Germinal center (tissue), 1 donor: ENCODE measurements around the gene IER2.
"Not testable (repeated sequence)": the region's sequence is repeated elsewhere in the genome, so short reads cannot be mapped to it uniquely, and the experiment has no call there.

Experiments
- DNase-seq: peaks from one replicate; pipeline ENCODE4 v3.0.0; 2012; ENCODE audit warnings: mixed read lengths, low spot score

IER2 gene

DNA sequence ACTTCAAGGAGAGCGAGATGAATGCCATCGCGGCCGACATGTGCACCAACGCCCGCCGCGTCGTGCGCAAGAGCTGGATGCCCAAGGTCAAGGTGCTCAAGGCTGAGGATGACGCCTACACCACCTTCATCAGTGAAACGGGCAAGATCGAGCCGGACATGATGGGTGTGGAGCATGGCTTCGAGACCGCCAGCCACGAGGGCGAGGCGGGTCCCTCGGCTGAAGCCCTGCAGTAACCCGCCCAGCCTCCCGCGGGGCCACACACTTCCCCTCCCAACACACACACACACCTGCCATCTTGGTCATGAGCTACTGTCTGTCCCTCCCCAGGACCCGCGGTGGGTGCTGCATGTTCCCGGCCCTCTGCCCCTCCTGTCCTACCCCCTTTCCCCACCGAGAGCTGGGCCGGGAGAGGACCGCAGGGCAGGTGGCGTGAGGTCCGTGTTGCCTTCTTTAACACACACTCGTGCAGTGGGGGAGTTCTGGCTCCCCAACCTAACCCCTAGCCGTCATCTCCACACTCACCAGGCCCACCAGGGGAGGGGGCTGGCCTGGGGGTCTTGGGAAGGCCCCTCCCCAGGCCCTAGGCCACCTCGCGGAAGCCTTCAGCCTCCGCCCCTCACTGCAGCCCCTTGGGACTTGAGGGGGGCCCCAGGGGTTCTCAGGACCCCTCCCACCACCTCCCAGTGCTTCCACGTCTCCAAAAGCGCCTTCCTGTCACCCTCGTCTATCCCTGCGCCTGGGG lies 11.9 kb upstream of the IER2 start:
- DNase-seq, result no peak

DNA sequence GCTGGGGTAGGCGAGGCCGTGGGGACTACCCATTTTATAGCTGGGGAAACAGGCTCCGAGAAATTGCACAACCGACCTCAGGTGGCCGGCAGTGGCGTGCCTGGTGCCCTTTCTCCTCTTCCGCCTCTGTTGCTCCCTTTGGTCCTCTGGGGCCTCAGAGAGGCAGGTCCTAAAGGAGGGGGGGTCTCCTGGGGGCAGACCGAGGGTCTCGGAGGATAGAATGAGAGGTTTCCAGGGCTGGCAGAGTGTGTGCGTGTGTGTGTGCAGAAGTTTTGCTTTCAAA lies 11.4 kb upstream of the IER2 start:
- DNase-seq, result no peak

DNA sequence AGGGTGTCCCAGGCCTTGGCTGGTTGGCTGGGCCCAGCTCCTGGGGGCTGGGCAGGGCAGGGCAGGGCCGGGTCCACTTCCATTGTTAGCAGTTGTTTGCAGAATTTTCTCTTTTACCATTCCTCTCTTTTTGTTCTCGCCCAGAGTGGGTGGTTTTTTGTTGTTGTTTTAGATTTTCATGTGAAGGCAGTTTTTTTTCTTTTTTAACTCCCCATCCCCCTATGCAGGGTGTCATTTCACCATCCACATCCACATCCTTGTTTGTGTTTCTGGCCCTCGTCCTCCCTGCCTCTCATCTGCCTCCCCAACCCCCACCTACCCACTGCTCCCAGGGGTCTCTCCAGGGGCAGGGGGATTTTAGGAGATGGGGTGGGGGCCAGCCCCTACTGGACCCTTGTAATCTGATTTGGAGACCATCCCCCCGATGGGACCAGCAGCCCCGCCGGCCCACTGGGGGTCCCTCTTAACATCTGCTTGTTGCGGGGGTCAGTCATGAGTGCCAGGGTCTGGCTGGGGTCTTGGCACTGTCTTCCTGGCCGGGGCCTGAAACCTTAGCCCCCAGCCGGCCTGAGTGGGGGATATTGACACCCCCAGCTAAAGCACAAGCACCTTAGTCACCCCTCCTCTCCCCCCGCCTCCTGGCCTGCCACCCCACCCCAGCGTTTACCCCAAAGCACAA lies 10.4 kb upstream of the IER2 start:
- no peak for DNase-seq

DNA sequence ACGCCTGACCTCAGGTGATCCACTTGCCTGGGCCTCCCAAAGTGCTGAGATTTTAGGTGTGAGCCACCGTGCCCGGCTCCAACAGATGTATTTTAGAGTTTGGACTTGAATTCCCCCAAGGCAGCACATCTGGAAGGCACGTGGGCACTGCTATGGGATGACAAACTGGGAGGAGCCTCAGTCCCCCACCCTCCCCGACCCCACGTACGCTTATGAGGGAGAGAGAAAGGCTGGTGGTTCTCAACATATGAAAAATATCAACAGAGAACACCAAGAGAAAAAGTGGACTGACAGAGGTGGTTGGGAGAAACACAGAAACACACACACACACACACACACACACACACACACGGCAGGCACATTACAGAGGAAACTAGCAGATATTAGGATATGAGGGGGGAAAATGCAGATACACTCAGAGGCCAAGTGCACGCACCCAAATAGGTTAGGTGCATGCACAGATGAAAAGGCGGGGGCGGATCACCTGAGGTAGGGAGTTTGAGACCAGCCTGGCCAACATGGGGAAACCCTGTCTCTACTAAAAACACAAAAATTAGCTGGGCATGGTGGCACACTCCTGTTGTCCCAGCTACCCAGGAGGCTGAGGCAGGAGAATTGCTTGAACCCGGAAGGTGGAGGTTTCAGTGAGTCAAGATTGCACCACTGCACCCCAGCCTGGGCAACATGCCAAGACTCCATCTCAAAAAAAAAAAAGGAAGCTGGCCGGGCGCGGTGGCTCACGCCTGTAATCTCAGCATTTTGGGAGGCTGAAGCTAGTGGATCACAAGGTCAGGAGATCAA lies 3.2 kb upstream of the IER2 start:
- DNase-seq, result no peak

DNA sequence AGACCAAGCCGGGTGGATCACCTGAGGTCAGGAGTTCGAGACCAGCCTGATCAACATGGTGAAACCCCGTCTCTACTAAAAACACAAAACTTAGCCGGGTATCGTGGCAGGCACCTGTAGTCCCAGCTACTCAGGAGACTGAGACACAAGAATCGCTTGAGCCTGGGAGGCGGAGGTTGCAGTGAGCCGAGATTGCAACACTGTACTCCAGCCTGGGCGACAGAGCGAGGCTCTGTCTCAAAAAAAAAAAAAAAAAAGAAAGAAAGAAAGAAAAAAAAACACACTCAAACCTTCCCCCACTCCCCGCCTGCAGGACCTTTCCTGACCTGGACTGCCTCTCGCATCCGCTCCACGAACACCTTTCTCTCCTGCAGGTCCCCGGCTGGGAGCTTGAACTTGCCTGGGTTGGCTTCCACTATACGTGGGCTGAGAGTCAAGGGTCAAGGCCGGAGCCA lies 1.0 kb upstream of the IER2 start:
- not testable (repeated sequence) for DNase-seq

DNA sequence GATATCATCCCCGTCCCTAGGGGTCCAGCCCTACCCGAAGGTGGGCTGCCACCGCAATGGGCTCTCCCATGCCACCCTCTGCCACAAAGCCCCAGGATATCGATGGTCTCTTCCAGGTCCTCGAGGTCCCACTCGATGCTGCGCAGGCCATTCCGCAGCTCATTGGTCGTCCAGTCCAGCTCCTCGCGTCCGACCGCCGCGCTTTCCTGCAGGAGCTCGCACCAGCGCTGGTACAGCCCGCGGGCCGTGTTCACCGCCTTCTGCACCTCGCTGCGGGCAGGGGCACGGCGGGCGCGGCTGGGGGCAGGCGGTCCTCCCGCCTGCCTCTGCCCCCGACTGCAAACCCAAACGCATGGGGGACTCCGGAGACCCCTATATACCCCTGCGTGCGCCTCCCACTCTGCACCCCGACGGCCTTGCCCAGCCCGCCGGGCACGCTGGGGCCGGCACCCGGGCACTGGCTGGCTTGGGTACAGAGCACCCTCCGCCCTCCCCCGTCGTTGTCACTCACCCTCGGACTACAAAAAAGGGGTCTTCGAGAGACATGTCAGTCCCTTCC lies 504 bp upstream of the IER2 start:
- DNase-seq, result no peak

DNA sequence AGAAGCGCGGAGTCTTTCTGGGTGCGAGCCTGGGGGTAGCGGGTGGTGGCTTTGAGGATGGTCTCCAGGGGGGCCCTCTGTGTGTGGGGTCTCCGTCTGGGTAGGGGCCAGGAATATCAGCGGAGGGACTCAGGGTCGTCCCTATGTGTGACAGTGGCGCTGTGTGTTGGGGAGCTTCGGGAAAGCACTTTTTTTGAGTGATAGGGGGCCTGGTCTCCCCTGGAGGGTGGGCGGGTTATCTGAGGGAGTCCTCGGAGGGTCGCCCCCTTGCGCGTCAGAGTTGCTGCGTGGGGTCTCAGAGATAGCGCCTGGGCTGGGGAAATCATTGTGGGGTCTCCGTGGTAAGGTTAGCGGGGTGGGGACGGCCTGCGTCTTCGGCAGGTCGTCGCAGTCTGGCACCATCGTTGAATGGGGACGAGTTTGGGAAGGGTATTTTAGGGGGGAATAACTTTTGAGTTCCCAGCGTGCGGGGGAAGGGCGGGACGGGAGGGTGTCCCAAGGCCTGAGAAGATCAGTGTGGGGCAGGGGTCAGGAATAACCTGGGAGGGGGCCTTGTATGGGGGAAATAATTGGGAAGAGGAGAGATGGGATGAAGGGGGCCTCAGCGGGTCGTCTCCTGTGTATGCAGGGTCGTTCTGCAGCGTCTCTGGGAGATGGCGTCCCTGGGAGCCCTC lies 857 bp downstream of the IER2 start:
- DNase-seq, result peak; percentile 23

DNA sequence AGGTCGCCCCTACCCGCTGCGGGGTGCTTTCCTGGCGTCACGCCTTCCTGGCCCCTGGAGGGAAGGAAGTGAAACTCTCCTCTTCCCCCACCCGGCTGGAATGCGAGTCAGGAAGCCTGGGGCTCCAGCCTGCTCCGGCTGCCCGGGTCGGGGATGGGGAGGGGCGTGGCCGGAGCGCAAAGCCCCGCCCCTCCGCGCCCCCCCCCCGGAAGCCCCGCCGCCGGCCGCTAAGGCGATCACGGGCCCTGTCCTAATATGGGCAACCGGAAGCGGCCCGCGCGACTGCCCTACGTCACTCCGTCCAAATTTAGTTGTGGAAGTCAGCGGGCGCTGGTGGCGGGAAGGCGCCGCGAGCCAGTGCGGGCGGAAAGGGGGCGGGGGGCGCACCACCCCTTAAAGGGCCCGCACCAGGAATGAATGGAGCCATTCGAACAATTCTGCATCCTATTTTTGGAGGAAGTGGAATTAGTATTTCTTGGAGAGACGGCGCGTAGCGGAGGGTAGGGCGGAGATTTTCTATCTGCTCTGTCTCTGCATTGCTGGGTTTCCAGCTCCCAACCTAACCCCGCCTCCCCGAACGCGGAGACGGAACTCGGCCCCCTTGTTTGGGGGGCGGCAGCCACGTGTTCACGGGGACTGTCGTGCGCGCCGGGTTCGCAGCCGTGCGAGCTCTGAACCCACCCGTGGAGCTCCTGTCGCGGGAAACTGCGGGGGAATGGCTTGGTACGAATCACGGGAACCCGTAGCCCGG lies 1.6 kb downstream of the IER2 start:
- peak; percentile 94 for DNase-seq

DNA sequence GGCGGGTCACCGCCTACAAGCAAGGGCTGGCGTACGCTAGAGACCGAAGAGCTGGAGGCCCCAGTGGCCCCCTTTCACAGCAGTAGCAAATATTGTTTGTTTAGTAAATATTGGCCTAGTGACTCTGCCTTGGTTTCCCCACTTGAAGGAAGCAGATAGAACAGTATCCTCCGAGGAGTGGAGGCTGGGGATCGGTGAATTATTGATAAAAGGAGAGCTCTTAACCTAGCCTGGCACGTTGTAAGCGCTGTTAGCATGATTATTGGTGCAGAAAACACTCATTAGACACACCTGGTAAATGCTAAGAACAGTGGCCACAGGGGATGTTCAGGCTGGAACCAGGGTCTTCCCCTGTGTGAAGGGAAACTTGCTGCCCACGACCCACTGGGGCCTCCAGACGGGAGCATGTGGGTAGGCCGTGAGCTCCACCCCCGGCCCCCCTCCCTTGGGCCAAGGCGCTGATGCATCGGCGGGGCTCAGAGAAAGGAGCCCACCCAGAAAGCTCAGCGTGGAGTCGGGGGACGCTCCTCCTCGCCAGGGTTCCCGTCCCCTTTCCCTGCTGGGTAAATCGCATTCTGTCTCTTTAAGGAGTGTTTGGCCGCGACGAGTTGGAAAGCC lies 2.3 kb downstream of the IER2 start:
- no peak for DNase-seq

DNA sequence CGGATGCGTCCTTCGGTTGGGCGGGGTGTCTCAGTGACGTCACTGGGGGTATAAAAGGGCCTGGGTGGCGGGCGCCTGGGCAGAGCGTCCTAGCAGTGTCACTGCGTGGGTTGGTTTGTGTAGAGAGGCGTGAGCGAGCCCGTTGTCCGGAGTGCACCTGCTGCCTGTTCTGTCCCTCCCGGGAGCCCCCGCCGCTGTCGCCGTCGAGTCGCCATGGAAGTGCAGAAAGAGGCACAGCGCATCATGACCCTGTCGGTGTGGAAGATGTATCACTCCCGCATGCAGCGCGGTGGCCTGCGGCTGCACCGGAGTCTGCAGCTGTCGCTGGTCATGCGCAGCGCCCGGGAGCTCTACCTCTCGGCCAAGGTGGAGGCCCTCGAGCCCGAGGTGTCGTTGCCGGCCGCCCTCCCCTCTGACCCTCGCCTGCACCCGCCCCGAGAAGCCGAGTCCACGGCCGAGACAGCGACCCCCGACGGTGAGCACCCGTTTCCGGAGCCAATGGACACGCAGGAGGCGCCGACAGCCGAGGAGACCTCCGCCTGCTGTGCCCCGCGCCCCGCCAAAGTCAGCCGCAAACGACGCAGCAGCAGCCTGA lies 2.9 kb downstream of the IER2 start:
- peak; percentile 90 for DNase-seq

DNA sequence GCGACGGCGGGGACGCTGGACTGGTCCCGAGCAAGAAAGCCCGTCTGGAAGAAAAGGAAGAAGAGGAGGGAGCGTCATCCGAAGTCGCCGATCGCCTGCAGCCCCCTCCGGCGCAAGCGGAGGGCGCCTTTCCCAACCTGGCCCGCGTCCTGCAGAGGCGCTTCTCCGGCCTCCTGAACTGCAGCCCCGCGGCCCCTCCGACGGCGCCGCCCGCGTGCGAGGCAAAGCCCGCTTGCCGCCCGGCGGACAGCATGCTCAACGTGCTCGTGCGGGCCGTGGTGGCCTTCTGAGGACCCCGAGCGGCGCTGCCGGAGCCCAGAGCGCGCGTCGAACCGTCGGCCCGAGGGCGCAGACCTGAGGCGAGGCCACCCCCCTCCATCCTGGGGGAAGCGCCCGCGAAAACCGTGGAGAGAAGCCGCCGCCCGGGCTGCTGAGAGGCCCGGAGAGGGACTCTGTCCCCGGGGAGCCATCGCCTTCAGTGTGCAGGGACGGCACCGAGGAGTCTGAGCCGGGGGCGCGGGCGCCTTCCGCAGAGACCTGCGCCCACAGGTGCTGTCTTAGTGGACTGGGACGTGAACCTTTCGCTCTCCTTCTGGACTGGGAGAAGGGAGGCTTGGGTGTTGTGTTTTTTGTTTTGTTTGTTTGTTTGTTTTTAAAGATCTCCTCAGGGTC lies 3.5 kb downstream of the IER2 start:
- peak; percentile 30 for DNase-seq

DNA sequence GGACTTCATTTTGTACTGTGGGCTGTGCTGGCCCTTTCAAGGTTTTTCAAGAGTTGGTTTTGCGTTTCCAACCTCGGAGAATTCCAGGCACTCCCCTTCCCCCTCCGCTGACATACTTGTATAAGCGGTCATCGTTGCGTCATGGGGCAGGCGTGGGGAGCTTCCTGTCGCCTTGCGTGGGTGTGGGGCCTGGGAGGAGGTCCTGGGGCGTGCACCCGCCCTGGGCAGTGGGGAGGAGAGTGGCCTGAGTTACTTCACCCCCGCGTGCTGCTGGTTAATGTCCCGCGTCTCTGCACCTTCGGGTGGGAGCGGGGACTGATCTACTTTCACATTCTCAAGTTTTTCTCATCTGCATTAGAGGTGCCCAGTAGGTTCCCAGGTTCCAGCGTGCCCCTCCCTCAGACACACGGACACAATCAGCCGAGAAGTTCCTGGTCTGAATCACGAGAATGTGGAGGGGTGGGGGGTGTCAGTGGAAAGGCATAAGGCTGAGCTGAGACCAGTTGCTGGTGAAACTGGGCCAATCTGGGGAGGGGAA lies 4.1 kb downstream of the IER2 start:
- DNase-seq, result peak; percentile 34

DNA sequence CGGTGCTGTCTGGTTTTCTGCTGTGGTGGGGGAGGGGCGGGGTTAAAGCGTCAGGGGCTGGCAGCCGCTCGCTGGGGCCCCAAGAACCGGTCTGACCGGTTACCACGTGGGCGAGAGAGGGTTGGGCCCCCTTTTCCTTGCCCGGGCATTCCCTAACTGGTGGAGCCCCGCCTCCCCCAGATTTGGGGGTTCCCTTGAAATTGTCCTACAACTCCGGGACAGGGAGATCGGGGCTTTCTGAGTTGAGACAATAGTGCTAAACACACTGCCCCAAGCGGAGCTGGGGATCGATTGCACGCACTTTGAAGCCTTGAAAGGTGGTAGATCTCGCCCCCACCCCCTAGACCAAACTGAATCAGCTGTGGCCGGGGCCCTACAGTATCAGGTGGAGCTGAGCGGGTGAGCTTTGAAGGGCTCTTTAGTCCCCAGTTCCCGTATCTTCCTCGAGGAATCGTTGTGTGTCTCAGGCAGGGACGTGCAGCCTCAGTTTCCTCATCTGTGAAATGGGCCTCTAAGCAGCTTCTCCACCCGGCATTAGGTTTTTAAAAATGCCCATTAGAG lies 4.8 kb downstream of the IER2 start:
- DNase-seq, result peak; percentile 72

DNA sequence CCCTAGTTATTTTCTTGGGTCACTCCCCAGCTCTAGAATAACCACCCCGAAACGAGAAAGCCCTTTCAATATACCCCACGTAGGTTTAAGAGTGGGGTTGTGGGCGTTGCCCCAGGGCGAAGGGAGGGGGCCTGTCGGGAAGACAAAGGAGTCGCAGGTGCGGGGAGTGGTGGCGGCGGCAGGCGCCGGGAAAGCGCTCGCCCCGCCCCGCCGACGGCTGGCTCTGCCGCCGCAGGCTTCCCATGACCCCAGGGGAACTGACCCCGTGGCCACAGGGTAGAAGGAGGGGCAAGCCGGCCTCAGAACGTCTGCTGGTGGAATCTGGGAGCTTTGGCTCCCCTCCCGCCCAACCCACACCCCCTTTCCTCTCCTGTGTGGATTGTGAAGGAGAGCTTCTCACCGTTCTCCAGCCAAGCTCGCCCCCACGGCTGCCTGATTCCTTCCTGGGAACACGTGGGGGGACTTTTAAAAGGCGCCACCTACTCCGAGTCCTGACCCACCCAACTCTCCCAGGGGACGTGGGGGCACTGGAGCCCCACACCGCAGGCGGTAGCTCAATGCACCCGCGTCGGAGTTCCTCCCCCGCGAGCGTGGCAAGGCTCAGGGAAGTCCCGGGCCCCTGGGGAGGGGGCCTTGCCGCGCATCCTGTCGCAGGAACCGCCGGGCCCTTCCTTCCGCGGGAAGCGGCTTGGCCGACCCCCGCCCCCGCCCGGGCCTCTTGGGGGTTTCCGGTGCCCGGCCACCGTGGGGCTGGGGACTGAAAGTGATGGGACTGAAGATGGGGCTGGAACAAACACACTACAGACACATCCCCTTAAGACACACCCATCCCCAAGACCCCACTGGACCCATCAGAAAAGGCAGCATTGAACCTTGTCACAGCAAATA lies 5.5 kb downstream of the IER2 start:
- DNase-seq, result peak; percentile 79

DNA sequence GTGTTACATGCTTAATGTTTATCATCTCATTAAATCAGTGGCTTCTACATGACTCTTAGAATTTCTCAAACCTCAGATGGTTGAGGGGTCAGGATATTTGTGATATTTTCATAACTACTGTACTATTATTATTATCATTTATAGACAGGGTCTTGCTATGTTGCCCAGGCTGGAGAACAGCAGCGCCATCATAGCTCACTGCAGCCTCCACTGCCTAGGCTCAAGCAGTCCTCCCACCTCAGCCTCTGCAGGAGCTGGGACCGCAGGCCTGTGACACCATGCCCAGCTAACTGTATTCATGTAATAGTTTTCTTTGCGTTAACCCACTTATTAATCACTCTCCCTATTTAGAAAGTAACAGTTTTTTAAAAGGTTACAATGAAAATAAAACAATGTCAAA lies 9.5 kb downstream of the IER2 start:
- DNase-seq, result no peak

DNA sequence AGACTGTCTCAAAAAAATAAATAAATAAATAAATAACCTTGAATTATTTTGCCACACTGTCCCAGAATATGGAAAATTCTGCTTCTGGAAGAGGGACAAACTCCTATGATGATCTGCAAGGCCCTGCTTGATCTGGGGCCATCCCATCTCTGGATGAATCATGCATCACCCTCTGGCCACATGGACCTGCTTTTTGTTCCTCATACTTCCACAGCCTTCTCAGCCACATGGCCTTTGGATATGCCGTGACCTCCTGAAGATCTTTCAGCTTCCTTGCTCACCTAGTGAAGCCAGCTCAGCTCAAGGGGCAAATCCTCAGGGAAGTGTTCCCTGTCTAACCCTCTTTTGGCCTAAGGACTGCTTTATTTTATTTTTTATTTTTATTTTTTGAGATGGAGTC lies 10.3 kb downstream of the IER2 start:
- DNase-seq, result no peak

DNA sequence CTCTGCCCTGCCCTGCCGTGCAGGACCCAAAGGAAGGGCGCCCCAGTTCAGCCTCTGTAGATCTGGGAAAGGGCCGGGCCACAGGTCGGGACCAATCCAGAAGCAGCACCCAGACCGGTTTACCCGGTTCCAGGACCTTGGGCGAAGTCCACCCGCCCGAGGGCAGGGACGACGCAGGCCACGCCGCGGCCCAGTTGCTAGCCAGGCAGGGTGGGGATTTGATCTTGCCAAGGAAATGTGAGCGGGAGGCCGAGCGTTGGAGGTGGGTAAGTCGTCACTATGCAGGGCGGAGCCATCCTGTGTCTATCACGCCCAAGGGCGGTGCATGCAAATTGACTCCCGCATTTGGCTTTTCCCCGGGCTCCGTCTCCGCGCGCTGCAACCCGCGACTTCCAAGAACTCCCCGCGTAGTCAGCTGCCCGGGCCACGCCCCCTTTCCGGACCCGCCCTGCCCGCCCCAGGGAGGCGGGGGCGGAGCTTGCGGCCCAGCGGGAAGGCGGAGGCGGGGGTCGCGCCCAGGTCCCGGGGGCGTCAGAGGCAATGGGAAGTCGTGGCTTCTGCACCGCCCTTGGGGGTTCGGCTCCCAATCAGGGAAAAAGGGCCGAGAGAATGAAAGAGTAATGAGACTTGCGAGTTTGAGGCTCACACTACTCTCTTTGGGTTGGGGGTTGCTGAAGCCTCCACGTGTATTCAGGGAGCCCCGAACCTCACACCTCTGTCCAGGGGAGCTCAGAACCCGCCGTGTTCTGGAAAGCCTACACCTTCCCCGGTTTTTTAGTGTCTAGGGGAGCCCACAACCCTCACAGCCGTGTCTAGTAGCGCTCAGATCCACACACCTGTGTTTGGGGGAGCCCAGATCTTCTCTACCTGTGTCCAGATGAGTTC lies 12.8 kb downstream of the IER2 start:
- DNase-seq, result peak; percentile 80
